Ramos (cell line): Measurements from ENCODE around the gene KRTAP12-1.

Experiments used
- in situ Hi-C: fragments of 300-500 bp; cut with MboI; formaldehyde crosslinking; loops from one replicate; pipeline ENCODE4 v1.14.3; 2022; ENCODE audit warnings: low sequenced_read_pairs; ENCODE audit not compliant: unreplicated experiment

Gene KRTAP12-1

GRCh38 chr21:44712203-44713028 is 30.5 kb upstream of the KRTAP12-1 start:
- in situ Hi-C loops, result no loop called here

- in situ Hi-C loops, result no loop called here
Measured at GRCh38 chr21:44711327-44712202, 29.6 kb upstream of the KRTAP12-1 start, which contains the start of gene TSPEAR. TSS of gene TSPEAR (minus strand) at chr21:44711572. CDS start at chr21:44711514, 58 bp downstream.

GRCh38 chr21:44710756-44711326 is 28.9 kb upstream of the KRTAP12-1 start:
- in situ Hi-C loops, result no loop called here

GRCh38 chr21:44710294-44710665 is 28.3 kb upstream of the KRTAP12-1 start:
- in situ Hi-C loops, result no loop called here

- in situ Hi-C loops, result no loop called here
Measured at GRCh38 chr21:44709426-44710293, 27.7 kb upstream of the KRTAP12-1 start.

- in situ Hi-C loops, result no loop called here
Measured at GRCh38 chr21:44708866-44709425, 27.0 kb upstream of the KRTAP12-1 start.

- in situ Hi-C loops, result no loop called here
Measured at GRCh38 chr21:44708213-44708865, 26.4 kb upstream of the KRTAP12-1 start.

- in situ Hi-C loops, result no loop called here
Measured at GRCh38 chr21:44706706-44707581, 25.0 kb upstream of the KRTAP12-1 start.

GRCh38 chr21:44706026-44706705 is 24.2 kb upstream of the KRTAP12-1 start:
- in situ Hi-C loops, result no loop called here

- in situ Hi-C loops, result no loop called here
Measured at GRCh38 chr21:44704636-44705001, 22.7 kb upstream of the KRTAP12-1 start.

- in situ Hi-C loops, result no loop called here
Measured at GRCh38 chr21:44703731-44704635, 22.0 kb upstream of the KRTAP12-1 start.

GRCh38 chr21:44702973-44703730 is 21.2 kb upstream of the KRTAP12-1 start:
- in situ Hi-C loops, result no loop called here

GRCh38 chr21:44702111-44702972 is 20.4 kb upstream of the KRTAP12-1 start:
- in situ Hi-C loops, result no loop called here

GRCh38 chr21:44701541-44701940 is 19.6 kb upstream of the KRTAP12-1 start:
- in situ Hi-C loops, result no loop called here

- in situ Hi-C loops, result no loop called here
Measured at GRCh38 chr21:44701023-44701400, 19.0 kb upstream of the KRTAP12-1 start.
